ENCODE measurements around the gene ABHD3.
A peak's percentile ranks its signal among the peaks of the same experiment; 100 is the strongest.
"Not testable (repeated sequence)": the region's sequence is repeated elsewhere in the genome, so short reads cannot be mapped to it uniquely, and the experiment has no call there.

ABHD3 gene

GRCh38 chr18:21703241-21703820, 1.2 kb downstream of the ABHD3 start:
- DNase-seq (ENCODE audit: low spot score), result no peak

- DNase-seq (ENCODE audit: low spot score), result no peak
Observed at GRCh38 chr18:21702602-21703001, 2.0 kb downstream of the ABHD3 start.

- no peak for DNase-seq (ENCODE audit: low spot score)
Observed at GRCh38 chr18:21701621-21702020, 3.0 kb downstream of the ABHD3 start.

- DNase-seq (ENCODE audit: low spot score), result no peak
Observed at GRCh38 chr18:21700528-21701075, 4.0 kb downstream of the ABHD3 start.

- DNase-seq (ENCODE audit: low spot score), result no peak
Observed at GRCh38 chr18:21693322-21693721, 11.3 kb downstream of the ABHD3 start.

GRCh38 chr18:21689736-21690135, 14.8 kb downstream of the ABHD3 start:
- no peak for DNase-seq (ENCODE audit: low spot score)

- DNase-seq (ENCODE audit: low spot score), result no peak
Observed at GRCh38 chr18:21686282-21687105, 18.1 kb downstream of the ABHD3 start.

GRCh38 chr18:21685556-21685981, 19.0 kb downstream of the ABHD3 start:
- not testable (repeated sequence) for DNase-seq (ENCODE audit: low spot score)

GRCh38 chr18:21684731-21685130, 19.8 kb downstream of the ABHD3 start:
- DNase-seq (ENCODE audit: low spot score), result no peak

GRCh38 chr18:21682371-21683051, 22.1 kb downstream of the ABHD3 start:
- DNase-seq (ENCODE audit: low spot score), result peak; percentile 35

- no peak for DNase-seq (ENCODE audit: low spot score)
Observed at GRCh38 chr18:21680161-21680560, 24.4 kb downstream of the ABHD3 start.

GRCh38 chr18:21678859-21679258, 25.7 kb downstream of the ABHD3 start:
- no peak for DNase-seq (ENCODE audit: low spot score)

- not testable (repeated sequence) for DNase-seq (ENCODE audit: low spot score)
Observed at GRCh38 chr18:21675354-21675753, 29.2 kb downstream of the ABHD3 start.

GRCh38 chr18:21672521-21673267, 31.9 kb downstream of the ABHD3 start:
- DNase-seq (ENCODE audit: low spot score), result no peak

- no peak for DNase-seq (ENCODE audit: low spot score)
Observed at GRCh38 chr18:21669736-21670285, 34.8 kb downstream of the ABHD3 start.

- no peak for DNase-seq (ENCODE audit: low spot score)
Observed at GRCh38 chr18:21664069-21664468, 40.5 kb downstream of the ABHD3 start.

- DNase-seq (ENCODE audit: low spot score), result no peak
Observed at GRCh38 chr18:21663578-21663977, 41.0 kb downstream of the ABHD3 start.

- DNase-seq (ENCODE audit: low spot score), result no peak
Observed at GRCh38 chr18:21662581-21662980, 42.0 kb downstream of the ABHD3 start.

GRCh38 chr18:21660078-21660477, 44.5 kb downstream of the ABHD3 start:
- DNase-seq (ENCODE audit: low spot score), result no peak

GRCh38 chr18:21656402-21656801, 48.2 kb downstream of the ABHD3 start:
- no peak for DNase-seq (ENCODE audit: low spot score)

- DNase-seq (ENCODE audit: low spot score), result no peak
Observed at GRCh38 chr18:21653361-21653760, 51.2 kb downstream of the ABHD3 start.

GRCh38 chr18:21652073-21652472, 52.5 kb downstream of the ABHD3 start:
- no peak for DNase-seq (ENCODE audit: low spot score)

Measured in globus pallidus (tissue), 1 donor.